Measurements from ENCODE around the gene NXF1. TPM values are rescaled to one million over a fixed set of nuclear protein-coding genes. Genes with fewer than 3 reads are reported as not detected.
A peak's percentile ranks its signal among the peaks of the same experiment; 100 is the strongest.

Gene NXF1
- polyA plus RNA-seq, 1 of the 3 experiments (the other 2 are of a cell fraction), result 59.7 TPM

DNA sequence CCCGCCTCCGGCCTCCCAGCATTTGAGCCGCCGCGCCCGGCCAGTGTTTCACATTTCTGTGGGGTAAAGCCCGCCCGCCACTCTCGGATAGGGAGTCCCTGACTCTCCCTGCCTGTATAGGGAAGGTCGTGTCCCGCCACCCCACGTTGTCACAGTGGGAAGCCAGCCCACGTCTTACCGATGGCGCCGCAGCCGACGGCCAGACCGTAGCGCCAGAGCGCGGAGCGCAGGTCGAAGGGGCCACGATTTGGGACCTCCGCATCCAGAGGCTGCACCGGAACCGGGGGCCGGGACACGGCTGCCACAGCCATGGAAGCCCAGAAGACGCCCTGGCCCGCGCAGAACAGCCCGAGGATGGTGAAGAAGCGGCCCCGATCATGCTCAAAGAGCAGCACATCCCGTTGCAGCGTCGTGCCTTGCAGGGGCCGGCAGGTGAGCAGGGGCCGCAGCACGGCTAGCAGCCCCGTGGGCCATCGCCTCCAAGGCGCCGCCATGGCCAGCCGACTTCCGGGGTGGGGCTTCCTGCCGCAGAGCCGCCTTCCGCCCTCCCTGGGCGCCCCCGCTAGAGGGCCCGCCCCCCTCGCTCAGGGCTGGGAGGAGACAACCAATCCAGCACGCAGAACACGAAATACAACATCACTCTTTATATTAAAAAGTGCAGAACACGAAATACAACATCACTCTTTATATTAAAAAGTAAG, 13.6 kb downstream of the NXF1 start, which contains the start of gene TMEM223 (continued):
- TF ChIP-seq, protein P1, sequence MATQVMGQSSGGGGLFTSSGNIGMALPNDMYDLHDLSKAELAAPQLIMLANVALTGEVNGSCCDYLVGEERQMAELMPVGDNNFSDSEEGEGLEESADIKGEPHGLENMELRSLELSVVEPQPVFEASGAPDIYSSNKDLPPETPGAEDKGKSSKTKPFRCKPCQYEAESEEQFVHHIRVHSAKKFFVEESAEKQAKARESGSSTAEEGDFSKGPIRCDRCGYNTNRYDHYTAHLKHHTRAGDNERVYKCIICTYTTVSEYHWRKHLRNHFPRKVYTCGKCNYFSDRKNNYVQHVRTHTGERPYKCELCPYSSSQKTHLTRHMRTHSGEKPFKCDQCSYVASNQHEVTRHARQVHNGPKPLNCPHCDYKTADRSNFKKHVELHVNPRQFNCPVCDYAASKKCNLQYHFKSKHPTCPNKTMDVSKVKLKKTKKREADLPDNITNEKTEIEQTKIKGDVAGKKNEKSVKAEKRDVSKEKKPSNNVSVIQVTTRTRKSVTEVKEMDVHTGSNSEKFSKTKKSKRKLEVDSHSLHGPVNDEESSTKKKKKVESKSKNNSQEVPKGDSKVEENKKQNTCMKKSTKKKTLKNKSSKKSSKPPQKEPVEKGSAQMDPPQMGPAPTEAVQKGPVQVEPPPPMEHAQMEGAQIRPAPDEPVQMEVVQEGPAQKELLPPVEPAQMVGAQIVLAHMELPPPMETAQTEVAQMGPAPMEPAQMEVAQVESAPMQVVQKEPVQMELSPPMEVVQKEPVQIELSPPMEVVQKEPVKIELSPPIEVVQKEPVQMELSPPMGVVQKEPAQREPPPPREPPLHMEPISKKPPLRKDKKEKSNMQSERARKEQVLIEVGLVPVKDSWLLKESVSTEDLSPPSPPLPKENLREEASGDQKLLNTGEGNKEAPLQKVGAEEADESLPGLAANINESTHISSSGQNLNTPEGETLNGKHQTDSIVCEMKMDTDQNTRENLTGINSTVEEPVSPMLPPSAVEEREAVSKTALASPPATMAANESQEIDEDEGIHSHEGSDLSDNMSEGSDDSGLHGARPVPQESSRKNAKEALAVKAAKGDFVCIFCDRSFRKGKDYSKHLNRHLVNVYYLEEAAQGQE (IDR thresholded peaks at IDR 0.05; ENCODE audit: low read depth, low read length), result peak; percentile 8; the same call in 1 of the 2 replicates
- TF ChIP-seq, protein P2, sequence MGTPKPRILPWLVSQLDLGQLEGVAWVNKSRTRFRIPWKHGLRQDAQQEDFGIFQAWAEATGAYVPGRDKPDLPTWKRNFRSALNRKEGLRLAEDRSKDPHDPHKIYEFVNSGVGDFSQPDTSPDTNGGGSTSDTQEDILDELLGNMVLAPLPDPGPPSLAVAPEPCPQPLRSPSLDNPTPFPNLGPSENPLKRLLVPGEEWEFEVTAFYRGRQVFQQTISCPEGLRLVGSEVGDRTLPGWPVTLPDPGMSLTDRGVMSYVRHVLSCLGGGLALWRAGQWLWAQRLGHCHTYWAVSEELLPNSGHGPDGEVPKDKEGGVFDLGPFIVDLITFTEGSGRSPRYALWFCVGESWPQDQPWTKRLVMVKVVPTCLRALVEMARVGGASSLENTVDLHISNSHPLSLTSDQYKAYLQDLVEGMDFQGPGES (IDR thresholded peaks at IDR 0.05; ENCODE audit: low read depth, low read length), result no peak
- TF ChIP-seq EP300 (IDR thresholded peaks at IDR 0.05; ENCODE audit: borderline replicate concordance in 1 of 2, low read depth in 1 of 2, low read length in 1 of 2), result no peak
- no peak for TF ChIP-seq RAD21 (IDR thresholded peaks at IDR 0.05; ENCODE audit: low read length)
- no peak for TF ChIP-seq MEF2A (IDR thresholded peaks at IDR 0.05; ENCODE audit: borderline replicate concordance, low read depth)
- TF ChIP-seq, protein P3, sequence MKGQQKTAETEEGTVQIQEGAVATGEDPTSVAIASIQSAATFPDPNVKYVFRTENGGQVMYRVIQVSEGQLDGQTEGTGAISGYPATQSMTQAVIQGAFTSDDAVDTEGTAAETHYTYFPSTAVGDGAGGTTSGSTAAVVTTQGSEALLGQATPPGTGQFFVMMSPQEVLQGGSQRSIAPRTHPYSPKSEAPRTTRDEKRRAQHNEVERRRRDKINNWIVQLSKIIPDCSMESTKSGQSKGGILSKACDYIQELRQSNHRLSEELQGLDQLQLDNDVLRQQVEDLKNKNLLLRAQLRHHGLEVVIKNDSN (IDR thresholded peaks at IDR 0.05; ENCODE audit: borderline replicate concordance, low read depth), result no peak
- TF ChIP-seq, protein P4, sequence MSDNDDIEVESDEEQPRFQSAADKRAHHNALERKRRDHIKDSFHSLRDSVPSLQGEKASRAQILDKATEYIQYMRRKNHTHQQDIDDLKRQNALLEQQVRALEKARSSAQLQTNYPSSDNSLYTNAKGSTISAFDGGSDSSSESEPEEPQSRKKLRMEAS (IDR thresholded peaks at IDR 0.05; ENCODE audit: low read depth), result no peak
- TF ChIP-seq FOSL2 (IDR thresholded peaks at IDR 0.05; ENCODE audit: borderline replicate concordance, low read depth), result no peak
- TF ChIP-seq ELF1 (IDR thresholded peaks at IDR 0.05), result peak; percentile 74
- TF ChIP-seq RFX5 (IDR thresholded peaks at IDR 0.05; ENCODE audit: low read length), result no peak
- TF ChIP-seq GABPA (IDR thresholded peaks at IDR 0.05; ENCODE audit: low read depth), result peak; percentile 85
- no peak for TF ChIP-seq SMC3 (IDR thresholded peaks at IDR 0.05; ENCODE audit: low read depth, low read length)
- no peak for TF ChIP-seq GATA2 (CRISPR knock-in tag; IDR thresholded peaks at IDR 0.05)
- TF ChIP-seq TCF12 (IDR thresholded peaks at IDR 0.05), result no peak
- TF ChIP-seq, protein P5, sequence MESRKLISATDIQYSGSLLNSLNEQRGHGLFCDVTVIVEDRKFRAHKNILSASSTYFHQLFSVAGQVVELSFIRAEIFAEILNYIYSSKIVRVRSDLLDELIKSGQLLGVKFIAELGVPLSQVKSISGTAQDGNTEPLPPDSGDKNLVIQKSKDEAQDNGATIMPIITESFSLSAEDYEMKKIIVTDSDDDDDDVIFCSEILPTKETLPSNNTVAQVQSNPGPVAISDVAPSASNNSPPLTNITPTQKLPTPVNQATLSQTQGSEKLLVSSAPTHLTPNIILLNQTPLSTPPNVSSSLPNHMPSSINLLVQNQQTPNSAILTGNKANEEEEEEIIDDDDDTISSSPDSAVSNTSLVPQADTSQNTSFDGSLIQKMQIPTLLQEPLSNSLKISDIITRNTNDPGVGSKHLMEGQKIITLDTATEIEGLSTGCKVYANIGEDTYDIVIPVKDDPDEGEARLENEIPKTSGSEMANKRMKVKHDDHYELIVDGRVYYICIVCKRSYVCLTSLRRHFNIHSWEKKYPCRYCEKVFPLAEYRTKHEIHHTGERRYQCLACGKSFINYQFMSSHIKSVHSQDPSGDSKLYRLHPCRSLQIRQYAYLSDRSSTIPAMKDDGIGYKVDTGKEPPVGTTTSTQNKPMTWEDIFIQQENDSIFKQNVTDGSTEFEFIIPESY (IDR thresholded peaks at IDR 0.05; ENCODE audit: borderline replicate concordance, low read depth), result 0 out of 2 replicates have a peak, but pooled peaks have one; percentile 26
- no peak for TF ChIP-seq MXI1 (IDR thresholded peaks at IDR 0.05; ENCODE audit: low read depth, low read length)
- no peak for TF ChIP-seq FOXJ3 (CRISPR knock-in tag; IDR thresholded peaks at IDR 0.05)

Measured in SK-N-SH (cell line).